Ishikawa (cell line): ENCODE data around the gene NEDD4L.

ENCODE experiments used
- CEBPB ChIP-seq: IDR thresholded peaks from 2 replicates; pipeline ENCODE4 v1.6.1; 2012
- CREB1 ChIP-seq: IDR thresholded peaks from 2 replicates; pipeline ENCODE4 v1.6.1; 2012; ENCODE audit warnings: low read depth
- EGR1 ChIP-seq: IDR thresholded peaks from 2 replicates; pipeline ENCODE4 v1.6.1; 2012
- EP300 ChIP-seq: IDR thresholded peaks from 2 replicates; pipeline ENCODE4 v1.6.1; 2012; ENCODE audit warnings: borderline replicate concordance
- FOXM1 ChIP-seq: IDR thresholded peaks from 2 replicates; pipeline ENCODE4 v1.6.1; 2012; ENCODE audit warnings: low read depth, borderline replicate concordance
- MAX ChIP-seq: IDR thresholded peaks from 2 replicates; pipeline ENCODE4 v1.6.1; 2012
- NFIC ChIP-seq: IDR thresholded peaks from 2 replicates; pipeline ENCODE4 v1.6.1; 2012
- RAD21 ChIP-seq: IDR thresholded peaks from 2 replicates; pipeline ENCODE4 v1.6.1; 2012; ENCODE audit warnings: low read depth
- REST ChIP-seq: IDR thresholded peaks from 2 replicates; pipeline ENCODE4 v1.6.1; 2012; ENCODE audit warnings: low read depth, mild to moderate bottlenecking
- TAF1 ChIP-seq: IDR thresholded peaks from 2 replicates; pipeline ENCODE4 v1.6.1; 2012; ENCODE audit warnings: low read depth, mild to moderate bottlenecking
- TCF12 ChIP-seq: IDR thresholded peaks from 2 replicates; pipeline ENCODE4 v1.6.1; 2012; ENCODE audit warnings: low read depth
- TEAD4 ChIP-seq: IDR thresholded peaks from 2 replicates; pipeline ENCODE4 v1.6.1; 2012
- USF1 ChIP-seq: IDR thresholded peaks from 2 replicates; pipeline ENCODE4 v1.6.1; 2012
- YY1 ChIP-seq: IDR thresholded peaks from 2 replicates; pipeline ENCODE4 v1.6.1; 2012; ENCODE audit warnings: low read depth
- ZBTB7A ChIP-seq: IDR thresholded peaks from 2 replicates; pipeline ENCODE4 v1.6.1; 2012; ENCODE audit warnings: low read depth

The NEDD4L gene

GRCh38 chr18:58095222-58095621, 51.2 kb downstream of the NEDD4L start:
- TF ChIP-seq CREB1 (no peak), EGR1 (no peak)

GRCh38 chr18:58095655-58096054, 51.6 kb downstream of the NEDD4L start:
- TF ChIP-seq ZBTB7A = no peak
- no peak for TF ChIP-seq FOXM1
- no peak for TF ChIP-seq TEAD4
- no peak for TF ChIP-seq YY1
- TF ChIP-seq NFIC = no peak
- TF ChIP-seq EP300 = no peak
- no peak for TF ChIP-seq CEBPB
- no peak for TF ChIP-seq USF1
- TF ChIP-seq RAD21 = no peak
- TF ChIP-seq TAF1 = no peak
- no peak for TF ChIP-seq CREB1
- no peak for TF ChIP-seq EGR1
- TF ChIP-seq MAX = no peak
- no peak for TF ChIP-seq REST
- TF ChIP-seq TCF12 = no peak

GRCh38 chr18:58096658-58097057, 52.6 kb downstream of the NEDD4L start:
- TF ChIP-seq REST = no peak
- no peak for TF ChIP-seq ZBTB7A
- no peak for TF ChIP-seq TAF1

- no peak for TF ChIP-seq CEBPB
- TF ChIP-seq MAX = no peak
- TF ChIP-seq RAD21 = no peak
- TF ChIP-seq NFIC = no peak
- TF ChIP-seq REST = no peak
- TF ChIP-seq USF1 = no peak
- no peak for TF ChIP-seq EGR1
- TF ChIP-seq TAF1 = no peak
- no peak for TF ChIP-seq ZBTB7A
- TF ChIP-seq TEAD4 = no peak
- no peak for TF ChIP-seq FOXM1
- TF ChIP-seq YY1 = no peak
- no peak for TF ChIP-seq CREB1
- no peak for TF ChIP-seq EP300
- no peak for TF ChIP-seq TCF12
Observed at GRCh38 chr18:58097121-58097906, 53.3 kb downstream of the NEDD4L start.

GRCh38 chr18:58097907-58098166, 53.8 kb downstream of the NEDD4L start:
- TF ChIP-seq MAX (no peak), TCF12 (no peak), CEBPB (no peak), REST (no peak), EGR1 (no peak), TAF1 (no peak), YY1 (no peak), FOXM1 (no peak), NFIC (no peak), ZBTB7A (no peak), TEAD4 (no peak), RAD21 (no peak), EP300 (no peak), USF1 (no peak), CREB1 (no peak)
